HEK293T (cell line): ENCODE results near the gene TAF11.

Experiments used
- CTCF ChIA-PET: fragments of 350-600 bp; formaldehyde crosslinking; extraction: SDS; loops from one replicate; lab custom pipeline; 2021; ENCODE audit warnings: antibody characterized with exemption, inconsistent platforms; lab: Yijun Ruan, JAX
- POLR2A ChIA-PET: fragments of 350-600 bp; formaldehyde crosslinking; extraction: SDS; loops from one replicate; lab custom pipeline; 2020; ENCODE audit warnings: antibody characterized with exemption, inconsistent platforms; lab: Yijun Ruan, JAX
- DNase-seq: peaks from one replicate; pipeline ENCODE4 v3.0.0; 2012; ENCODE audit warnings: mixed read lengths; ENCODE audit errors: extremely low spot score
- ARNT ChIP-seq: fragments of 450-650 bp; IDR thresholded peaks from 2 replicates; pipeline ENCODE4 v1.6.1; 2017; ENCODE audit warnings: mild to moderate bottlenecking
- BHLHE40 ChIP-seq: fragments of 450-650 bp; IDR thresholded peaks from 2 replicates; pipeline ENCODE4 v1.6.1; 2016; ENCODE audit warnings: mild to moderate bottlenecking, moderate library complexity, borderline replicate concordance
- CTBP1 ChIP-seq: fragments of 450-650 bp; IDR thresholded peaks from 2 replicates; pipeline ENCODE4 v1.6.1; 2016; ENCODE audit warnings: borderline replicate concordance
- ELF4 ChIP-seq: fragments of 450-650 bp; IDR thresholded peaks from 2 replicates; pipeline ENCODE4 v1.6.1; 2017; ENCODE audit warnings: antibody characterized with exemption
- FOXA1 ChIP-seq: fragments of 450-650 bp; IDR thresholded peaks from 2 replicates; pipeline ENCODE4 v1.6.1; 2016; ENCODE audit warnings: mild to moderate bottlenecking
- FOXK2 ChIP-seq: fragments of 450-650 bp; IDR thresholded peaks from 2 replicates; pipeline ENCODE4 v1.6.1; 2016; ENCODE audit warnings: mild to moderate bottlenecking
- FOXM1 ChIP-seq: fragments of 450-650 bp; IDR thresholded peaks from 2 replicates; pipeline ENCODE4 v1.6.1; 2017; ENCODE audit warnings: mild to moderate bottlenecking, borderline replicate concordance
- HDGF ChIP-seq: fragments of 450-650 bp; IDR thresholded peaks from 2 replicates; pipeline ENCODE4 v1.6.1; 2017; ENCODE audit warnings: antibody characterized with exemption, borderline replicate concordance
- L3MBTL2 ChIP-seq: fragments of 450-650 bp; conservative IDR thresholded peaks from 2 replicates; pipeline ENCODE4 v1.6.1; 2016; ENCODE audit warnings: mild to moderate bottlenecking
- LEF1 ChIP-seq: fragments of 450-650 bp; IDR thresholded peaks from 2 replicates; pipeline ENCODE4 v1.6.1; 2017; ENCODE audit warnings: mild to moderate bottlenecking, borderline replicate concordance
- NFRKB ChIP-seq: fragments of 450-650 bp; IDR thresholded peaks from 2 replicates; pipeline ENCODE4 v1.6.1; 2016; ENCODE audit warnings: mild to moderate bottlenecking, moderate library complexity
- PKNOX1 ChIP-seq: fragments of 450-650 bp; IDR thresholded peaks from 2 replicates; pipeline ENCODE4 v1.6.1; 2016
- SP1 ChIP-seq: fragments of 450-650 bp; IDR thresholded peaks from 2 replicates; pipeline ENCODE4 v1.6.1; 2017
- SUZ12 ChIP-seq: fragments of 450-650 bp; IDR thresholded peaks from 2 replicates; pipeline ENCODE4 v1.6.1; 2016; ENCODE audit warnings: mild to moderate bottlenecking
- TARDBP ChIP-seq: fragments of 450-650 bp; IDR thresholded peaks from 2 replicates; pipeline ENCODE4 v1.6.1; 2016
- ZNF384 ChIP-seq: fragments of 450-650 bp; IDR thresholded peaks from 2 replicates; pipeline ENCODE4 v1.6.1; 2016

TAF11 gene

GRCh38 chr6:34912715-34913464 lies 25.0 kb upstream of the TAF11 start:
- POLR2A ChIA-PET = no interaction called here
- DNase-seq = no peak
- TF ChIP-seq TARDBP = no peak
- no peak for TF ChIP-seq L3MBTL2
- no peak for TF ChIP-seq PKNOX1
- no peak for TF ChIP-seq ELF4
- TF ChIP-seq SUZ12 = no peak
- no peak for TF ChIP-seq LEF1
- TF ChIP-seq FOXK2 = no peak
- TF ChIP-seq BHLHE40 = no peak
- TF ChIP-seq HDGF = no peak
- TF ChIP-seq NFRKB = no peak
- no peak for TF ChIP-seq FOXA1
- no peak for TF ChIP-seq CTBP1
- TF ChIP-seq FOXM1 = no peak
- TF ChIP-seq ZNF384 = no peak
- no peak for TF ChIP-seq SP1
- no peak for TF ChIP-seq ARNT
- CTCF ChIA-PET = no interaction called here

GRCh38 chr6:34911822-34912221 lies 24.0 kb upstream of the TAF11 start:
- CTCF ChIA-PET = no interaction called here
- DNase-seq = no peak
- POLR2A ChIA-PET = no interaction called here
- no peak for TF ChIP-seq ELF4
- TF ChIP-seq CTBP1 = no peak
- no peak for TF ChIP-seq BHLHE40
- no peak for TF ChIP-seq NFRKB
- TF ChIP-seq SP1 = no peak
- no peak for TF ChIP-seq FOXK2
- TF ChIP-seq L3MBTL2 = no peak
- TF ChIP-seq ZNF384 = no peak
- no peak for TF ChIP-seq PKNOX1
- TF ChIP-seq TARDBP = no peak
- TF ChIP-seq SUZ12 = no peak

GRCh38 chr6:34909320-34909883 lies 21.6 kb upstream of the TAF11 start:
- ChIA-PET POLR2A (interaction anchor here (1.2 to 1.5 kb wide), 2 partner anchors 10 to 22 kb away, joined by 3 to 6 read pairs; partner anchors contain the start of gene TAF11), CTCF (no interaction called here)
- TF ChIP-seq LEF1 = no peak
- TF ChIP-seq NFRKB = no peak
- TF ChIP-seq SUZ12 = no peak
- no peak for TF ChIP-seq L3MBTL2
- TF ChIP-seq TARDBP = no peak
- TF ChIP-seq FOXA1 = no peak
- TF ChIP-seq ARNT = no peak
- TF ChIP-seq BHLHE40 = no peak
- TF ChIP-seq ELF4 = no peak
- TF ChIP-seq FOXM1 = no peak
- TF ChIP-seq FOXK2 = no peak
- DNase-seq = no peak

DNA sequence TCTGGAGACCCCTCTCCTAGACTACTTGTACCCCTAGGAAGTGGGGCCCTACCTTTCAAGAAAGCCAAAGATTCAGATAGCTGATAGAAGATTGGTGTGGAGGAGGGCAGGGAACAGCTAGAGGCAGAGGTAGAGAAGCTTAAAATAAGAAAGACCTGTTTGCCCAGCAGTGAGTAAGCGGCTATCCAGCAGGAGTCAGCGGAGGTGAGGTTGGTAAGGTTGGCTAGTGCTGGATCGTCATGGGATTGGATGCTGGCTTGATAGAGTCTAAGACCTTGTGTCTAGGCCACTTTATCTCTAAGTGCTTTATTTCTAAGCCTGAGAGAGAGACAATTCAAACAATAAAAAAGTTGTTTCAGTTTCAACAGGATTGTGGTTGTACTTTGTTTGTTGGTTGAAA lies 20.4 kb upstream of the TAF11 start:
- ChIA-PET CTCF (no interaction called here), POLR2A (no interaction called here)
- DNase-seq = no peak
- TF ChIP-seq SP1 (no peak), HDGF (no peak), ARNT (no peak), CTBP1 (no peak), TARDBP (no peak), FOXA1 (no peak), FOXK2 (no peak), NFRKB (no peak), PKNOX1 (no peak), BHLHE40 (no peak), LEF1 (no peak)

GRCh38 chr6:34906826-34907225 lies 19.0 kb upstream of the TAF11 start:
- ChIA-PET POLR2A (no interaction called here), CTCF (no interaction called here)
- no peak for DNase-seq
- TF ChIP-seq FOXM1 (no peak), PKNOX1 (no peak), CTBP1 (no peak)
